NCI-H1048 (cell line): Measurements from ENCODE around the gene GSTT2B.
"Not testable (repeated sequence)": the region's sequence is repeated elsewhere in the genome, so short reads cannot be mapped to it uniquely, and the experiment has no call there.

Experiments used
- DNase-seq: peaks from one replicate; lab custom pipeline; 2025; lab: John Stamatoyannopoulos, UW

Gene GSTT2B

DNA sequence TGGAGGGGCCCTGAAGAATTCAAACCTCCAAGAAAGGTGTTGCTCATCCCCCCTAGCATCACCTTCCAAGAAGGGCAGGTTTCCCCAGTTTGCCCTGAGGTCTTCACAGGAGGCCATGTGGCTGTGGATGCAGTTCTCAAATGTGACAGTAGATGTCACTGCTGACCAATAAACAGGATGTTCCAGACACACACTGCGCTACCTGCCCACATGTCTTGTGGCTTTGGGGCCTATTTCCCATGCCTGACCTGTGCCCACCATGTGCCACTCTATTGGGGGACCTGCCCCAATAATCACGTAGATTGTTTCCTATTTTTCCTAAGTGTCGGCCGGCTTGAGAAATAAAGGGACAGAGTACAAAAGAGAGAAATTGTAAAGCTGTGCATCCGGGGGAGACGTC lies 23.4 kb upstream of the GSTT2B start:
- no peak for DNase-seq

GRCh38 chr22:23980567-23980966 lies 19.6 kb upstream of the GSTT2B start:
- DNase-seq: not testable (repeated sequence)

- DNase-seq: not testable (repeated sequence)
Observed at GRCh38 chr22:23979557-23980240, 18.7 kb upstream of the GSTT2B start, which contains the start of gene GSTT2. TSS of gene GSTT2 (plus strand) at chr22:23980134.

- not testable (repeated sequence) for DNase-seq
Observed at GRCh38 chr22:23977304-23977703, 16.3 kb upstream of the GSTT2B start.

DNA sequence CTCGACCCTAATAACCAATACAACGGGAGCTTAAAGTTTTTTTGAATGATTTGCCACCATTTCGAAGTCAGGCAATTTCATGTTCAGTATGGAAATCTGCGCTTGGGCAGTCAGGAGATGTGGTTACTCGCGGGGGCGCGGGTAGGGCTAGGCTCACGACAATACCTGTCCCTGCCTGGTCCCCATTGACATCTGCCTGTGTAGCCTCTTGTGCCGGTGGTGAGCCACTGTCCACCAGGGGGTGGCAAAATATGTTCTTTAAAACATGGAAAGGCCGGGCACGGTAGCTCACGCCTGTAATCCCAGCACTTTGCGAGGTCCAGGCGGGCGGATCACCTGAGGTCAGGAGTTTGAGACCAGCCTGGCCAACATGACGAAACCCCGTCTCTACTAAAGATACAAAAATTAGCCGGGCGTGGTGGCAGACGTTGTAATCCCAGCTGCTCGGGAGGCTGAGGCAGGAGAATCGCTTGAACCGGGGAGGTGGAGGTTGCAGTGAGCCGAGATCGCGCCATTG lies 13.9 kb upstream of the GSTT2B start:
- not testable (repeated sequence) for DNase-seq

DNA sequence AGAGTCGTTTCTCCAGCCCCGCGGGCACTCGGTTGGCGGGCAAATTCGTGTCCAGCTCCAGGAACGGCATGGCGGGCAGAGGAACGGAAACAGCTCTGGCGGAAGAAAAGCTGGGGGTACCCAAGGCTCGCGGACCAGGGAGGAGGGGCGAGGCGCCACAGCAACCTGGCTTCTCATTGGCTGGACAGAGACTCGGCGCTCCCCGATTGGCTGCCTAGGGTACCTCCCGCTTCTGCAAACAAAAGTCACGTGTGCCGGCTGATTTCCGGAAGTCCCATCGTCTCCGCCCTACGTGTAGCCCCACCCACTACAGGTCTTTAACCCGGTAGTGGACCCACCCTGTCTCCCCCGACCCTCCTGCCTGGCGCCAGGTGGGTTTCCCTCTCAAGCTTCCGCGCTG lies 13.3 kb upstream of the GSTT2B start, which contains the start of gene DDT:
TSS of gene DDT (minus strand) at position 97 of the 400 bp plus-strand sequence. CDS start at position 70, 27 bp downstream.
- DNase-seq: not testable (repeated sequence)

DNA sequence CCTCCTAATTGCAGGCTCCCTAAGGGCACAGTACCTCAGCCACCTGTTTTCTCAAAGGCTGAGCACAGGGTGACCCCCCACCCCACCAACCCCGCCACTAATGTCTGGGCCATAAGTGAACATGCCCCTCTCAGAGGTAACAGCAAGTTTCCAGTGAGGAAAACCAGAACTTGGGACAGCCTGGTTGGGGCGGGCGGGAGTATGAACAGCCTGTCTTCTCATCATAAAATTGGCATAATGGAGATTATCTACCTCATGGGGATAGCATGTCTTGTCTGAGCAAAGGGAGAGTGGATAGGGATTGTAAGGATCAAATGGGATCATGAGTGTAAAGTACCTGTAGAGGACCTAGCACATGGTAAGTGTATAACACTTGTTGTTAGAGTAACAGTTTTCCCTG lies 10.9 kb upstream of the GSTT2B start:
- not testable (repeated sequence) for DNase-seq

DNA sequence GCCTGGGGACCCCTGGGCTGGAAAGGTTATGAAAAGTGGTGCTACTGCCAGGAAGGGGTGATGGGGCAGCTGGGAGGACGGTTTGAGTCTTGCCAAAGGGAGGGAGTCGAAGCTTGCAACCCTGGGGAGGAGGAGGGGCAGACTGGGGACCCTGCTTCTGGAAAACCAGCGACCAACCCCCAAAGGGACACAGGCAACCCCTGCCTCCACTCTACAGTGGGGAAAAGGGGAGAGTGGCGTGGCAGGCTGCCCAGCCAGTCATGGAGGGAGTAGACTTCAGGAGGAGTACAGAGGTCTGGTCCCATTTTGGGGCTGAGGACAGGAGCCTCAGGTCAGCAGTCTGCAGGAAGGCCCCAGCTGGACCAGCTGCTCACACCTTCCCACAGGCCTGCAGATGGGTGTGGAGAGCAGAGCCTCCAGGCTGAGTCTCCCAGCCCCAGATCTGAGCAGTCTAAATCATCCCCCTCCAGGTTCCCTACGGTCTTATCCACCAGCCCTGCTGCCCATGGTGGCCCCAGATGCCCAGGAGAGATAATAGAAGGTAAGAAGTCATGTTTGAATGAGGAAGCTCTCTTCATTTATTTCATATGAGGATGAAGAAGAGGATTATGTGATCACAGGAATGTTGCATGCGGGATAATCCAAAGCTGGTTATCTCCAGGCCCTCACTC lies 10.0 kb upstream of the GSTT2B start:
- DNase-seq: no peak

DNA sequence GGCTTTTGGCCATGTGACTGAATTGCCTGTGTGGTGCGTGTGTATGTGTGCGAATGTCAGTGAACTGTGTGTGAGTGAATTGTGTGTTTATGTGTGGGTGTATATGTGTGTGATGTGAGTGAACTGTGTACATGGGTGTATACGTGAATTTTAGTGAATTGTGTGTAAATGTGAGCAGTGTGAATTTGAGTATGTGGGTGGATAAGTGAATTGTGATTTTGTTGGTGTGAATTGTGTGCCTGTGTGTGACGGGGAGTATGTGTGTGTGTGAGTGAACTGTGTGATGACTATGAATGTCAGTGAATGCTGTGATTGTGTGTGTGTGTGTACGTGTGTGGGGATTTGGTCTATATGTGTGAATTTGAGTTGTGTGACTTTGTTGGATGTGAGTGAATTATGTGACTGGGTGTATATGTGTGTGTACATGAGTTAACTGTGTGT lies 9.2 kb upstream of the GSTT2B start:
- no peak for DNase-seq

DNA sequence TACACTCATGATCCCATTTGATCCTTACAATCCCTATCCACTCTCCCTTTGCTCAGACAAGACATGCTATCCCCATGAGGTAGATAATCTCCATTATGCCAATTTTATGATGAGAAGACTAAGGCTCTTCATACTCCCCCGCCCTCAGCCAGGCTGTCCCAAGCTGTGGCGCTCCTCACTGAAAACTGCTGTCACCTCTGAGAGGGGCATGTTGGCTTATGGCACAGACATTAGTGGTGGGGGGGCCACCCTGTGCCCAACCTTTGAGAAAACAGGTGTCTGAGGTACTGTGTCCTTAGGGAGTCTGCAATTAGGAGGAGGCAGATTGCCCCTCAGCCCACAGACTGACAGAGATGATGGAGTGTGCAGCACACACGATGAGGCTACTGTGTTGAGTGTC lies 8.1 kb upstream of the GSTT2B start:
- no peak for DNase-seq

DNA sequence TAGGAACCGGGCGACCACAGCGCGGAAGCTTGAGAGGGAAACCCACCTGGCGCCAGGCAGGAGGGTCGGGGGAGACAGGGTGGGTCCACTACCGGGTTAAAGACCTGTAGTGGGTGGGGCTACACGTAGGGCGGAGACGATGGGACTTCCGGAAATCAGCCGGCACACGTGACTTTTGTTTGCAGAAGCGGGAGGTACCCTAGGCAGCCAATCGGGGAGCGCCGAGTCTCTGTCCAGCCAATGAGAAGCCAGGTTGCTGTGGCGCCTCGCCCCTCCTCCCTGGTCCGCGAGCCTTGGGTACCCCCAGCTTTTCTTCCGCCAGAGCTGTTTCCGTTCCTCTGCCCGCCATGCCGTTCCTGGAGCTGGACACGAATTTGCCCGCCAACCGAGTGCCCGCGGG lies 5.6 kb upstream of the GSTT2B start, which contains the start of gene DDTL:
TSS of gene DDTL (plus strand) at position 321 of the 400 bp plus-strand sequence. CDS start at position 348, 27 bp downstream.
- DNase-seq: not testable (repeated sequence)

DNA sequence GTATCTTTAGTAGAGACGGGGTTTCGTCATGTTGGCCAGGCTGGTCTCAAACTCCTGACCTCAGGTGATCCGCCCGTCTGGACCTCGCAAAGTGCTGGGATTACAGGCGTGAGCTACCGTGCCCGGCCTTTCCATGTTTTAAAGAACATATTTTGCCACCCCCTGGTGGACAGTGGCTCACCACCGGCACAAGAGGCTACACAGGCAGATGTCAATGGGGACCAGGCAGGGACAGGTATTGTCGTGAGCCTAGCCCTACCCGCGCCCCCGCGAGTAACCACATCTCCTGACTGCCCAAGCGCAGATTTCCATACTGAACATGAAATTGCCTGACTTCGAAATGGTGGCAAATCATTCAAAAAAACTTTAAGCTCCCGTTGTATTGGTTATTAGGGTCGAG lies 5.1 kb upstream of the GSTT2B start:
- DNase-seq: not testable (repeated sequence)

GRCh38 chr22:23956301-23956900 lies 4.6 kb downstream of the GSTT2B start:
- DNase-seq: not testable (repeated sequence)

DNA sequence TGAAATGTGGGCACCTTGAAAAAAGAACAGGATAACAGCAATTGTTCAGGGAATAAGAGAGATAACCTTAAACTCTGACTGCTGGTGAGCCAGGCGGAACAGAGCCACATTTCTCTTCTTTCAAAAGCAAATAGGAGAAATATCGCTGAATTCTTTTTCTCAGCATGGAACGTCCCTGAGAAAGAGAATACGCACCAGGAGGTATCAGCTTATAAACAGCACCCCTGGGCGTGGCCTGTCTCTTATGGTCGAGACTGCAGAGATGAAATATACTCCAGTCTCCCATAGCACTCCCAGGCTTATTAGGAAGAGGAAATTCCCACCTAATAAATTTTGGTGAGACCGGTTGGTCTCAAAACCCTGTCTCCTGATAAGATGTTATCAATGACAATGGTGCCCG lies 5.1 kb downstream of the GSTT2B start:
- not testable (repeated sequence) for DNase-seq

- not testable (repeated sequence) for DNase-seq
Observed at GRCh38 chr22:23954991-23955305, 6.0 kb downstream of the GSTT2B start.

- DNase-seq: not testable (repeated sequence)
Observed at GRCh38 chr22:23954193-23954990, 6.6 kb downstream of the GSTT2B start.

GRCh38 chr22:23953485-23953884 lies 7.5 kb downstream of the GSTT2B start:
- not testable (repeated sequence) for DNase-seq

- DNase-seq: not testable (repeated sequence)
Observed at GRCh38 chr22:23952794-23953405, 8.1 kb downstream of the GSTT2B start.

DNA sequence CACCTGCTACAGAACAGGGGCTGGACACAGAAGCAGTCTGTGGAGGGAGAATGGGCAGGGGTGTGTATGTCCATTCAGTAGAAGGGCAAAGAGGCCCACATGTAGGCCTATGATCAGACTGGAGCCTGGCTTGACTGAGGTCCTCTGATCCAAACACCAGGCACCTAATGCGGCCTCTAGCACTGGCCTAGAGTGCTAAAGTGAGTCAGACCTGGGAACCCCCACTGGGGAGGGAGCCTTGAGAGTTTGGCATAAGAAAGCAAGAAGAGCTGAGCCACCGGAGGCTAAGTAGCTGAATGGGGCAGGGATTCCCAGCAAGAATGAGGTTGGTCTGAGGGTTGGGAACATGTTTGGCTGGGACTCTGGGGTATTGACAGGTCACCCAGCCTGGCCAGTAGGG lies 9.6 kb downstream of the GSTT2B start:
- DNase-seq: not testable (repeated sequence)

DNA sequence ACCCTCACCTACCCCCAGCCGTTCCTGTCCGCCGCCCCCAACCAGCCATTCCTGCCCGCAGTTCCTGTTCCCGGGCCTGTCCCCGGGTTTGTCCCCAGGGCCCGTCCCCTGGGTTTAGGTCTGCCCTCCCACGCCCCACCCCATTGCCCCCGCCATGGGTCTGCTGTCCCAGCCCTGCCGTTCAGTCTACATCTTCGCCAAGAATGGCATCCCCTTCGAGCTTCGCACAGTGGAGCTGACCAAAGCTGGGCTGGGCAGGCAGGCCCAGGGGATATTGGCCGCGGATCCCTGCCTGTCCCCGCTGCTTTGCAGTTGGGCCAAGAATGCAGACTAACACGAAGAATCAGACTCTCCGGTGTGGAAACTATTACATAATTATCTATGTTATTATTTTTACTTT lies 11.2 kb downstream of the GSTT2B start:
- not testable (repeated sequence) for DNase-seq

- not testable (repeated sequence) for DNase-seq
Observed at GRCh38 chr22:23947391-23947790, 13.6 kb downstream of the GSTT2B start.
